Cardiac muscle cell (in vitro differentiated cells and primary cell): ENCODE results near the gene CCDC122. TPM values are rescaled to one million over a fixed set of nuclear protein-coding genes. Genes with fewer than 3 reads are reported as not detected.

Source experiments
- DNase-seq, 2 donors: peaks; one replicate each; pipeline versions ENCODE4 v3.0.0 to v3.0.0-alpha.2; 2010 to 2017; ENCODE audit warnings: low read depth in 1 of 2, low spot score in 1 of 2
- H3K27ac ChIP-seq: fragments of 200-600 bp; sonication (generic); 2 replicates; pipeline ENCODE4 v1.5.1; 2016
- H3K27me3 ChIP-seq: fragments of 200-600 bp; sonication (generic); 2 replicates; pipeline ENCODE4 v1.6.0; 2016; ENCODE audit warnings: control low read depth
- H3K36me3 ChIP-seq: fragments of 200-600 bp; sonication (generic); 2 replicates; pipeline ENCODE4 v1.5.1; 2016; ENCODE audit warnings: control low read depth
- H3K4me1 ChIP-seq: fragments of 200-600 bp; sonication (generic); 2 replicates; pipeline ENCODE4 v1.8.1; 2017; ENCODE audit warnings: low read depth, mild to moderate bottlenecking, mixed run types
- H3K4me3 ChIP-seq: fragments of 200-600 bp; sonication (generic); 2 replicates; pipeline ENCODE4 v1.5.1; 2016; ENCODE audit warnings: mild to moderate bottlenecking
- H3K9me3 ChIP-seq: fragments of 200-600 bp; sonication (generic); 2 replicates; pipeline ENCODE4 v1.5.1; 2017; ENCODE audit warnings: low read depth, mild to moderate bottlenecking, control low read depth
- CTCF ChIP-seq: IDR thresholded peaks from 2 replicates; pipeline ENCODE4 v1.5.1; 2012; ENCODE audit warnings: low read depth, mild to moderate bottlenecking, low read length
- polyA plus RNA-seq: library from polyadenylated mRNA; unstranded; fragments of >200 nt; fragmentation: Nextera tagmentation; extraction: Ambion mirVana; gene quantifications from 2 replicates; pipeline ENCODE4 v1.2.1, GENCODE V29; 2016
- total RNA-seq: library from RNA; depleted of rRNA; stranded (reverse); fragments of >200 nt; gene quantifications from 2 replicates; pipeline ENCODE4 v1.2.3, GENCODE V29; 2016

The CCDC122 gene
- total and polyA plus RNA-seq, 2 experiments from 2014 or later: 4.1 to 8.0 TPM

GRCh38 chr13:43804461-43805070 is 75.0 kb downstream of the CCDC122 start:
- DNase-seq: peak; percentile 76 to 85
- Histone ChIP-seq H3K4me3 (no peak overlapping the region), H3K36me3 (no peaks in the 10 kb centered on the region), H3K27ac (no peak overlapping the region), H3K27me3 (no peaks in the 10 kb centered on the region), H3K4me1 (peaks cover 4% of the 10 kb centered on the region), H3K9me3 (no peaks in the 10 kb centered on the region)
- peak; percentile 36 for TF ChIP-seq CTCF

GRCh38 chr13:43802511-43802910 is 77.0 kb downstream of the CCDC122 start:
- no peak for TF ChIP-seq CTCF
- Histone ChIP-seq H3K9me3 (no peaks in the 10 kb centered on the region), H3K36me3 (no peaks in the 10 kb centered on the region), H3K27ac (no peak overlapping the region), H3K4me3 (no peak overlapping the region), H3K27me3 (no peaks in the 10 kb centered on the region), H3K4me1 (peaks cover 11% of the 10 kb centered on the region)
- no peak for DNase-seq

- H3K9me3 ChIP-seq: no peaks in the 10 kb centered on the region
- no peaks in the 10 kb centered on the region for H3K36me3 ChIP-seq
- peaks cover 11% of the 10 kb centered on the region for H3K4me1 ChIP-seq
- TF ChIP-seq CTCF: no peak
- H3K27ac ChIP-seq: no peak overlapping the region
- DNase-seq: no peak
- no peaks in the 10 kb centered on the region for H3K27me3 ChIP-seq
- no peak overlapping the region for H3K4me3 ChIP-seq
These were observed 78.7 kb downstream of the CCDC122 start for GRCh38 chr13:43800828-43801227.

- DNase-seq: no peak
- Histone ChIP-seq H3K9me3 (no peaks in the 10 kb centered on the region), H3K27me3 (no peaks in the 10 kb centered on the region), H3K27ac (no peak overlapping the region), H3K4me1 (peaks cover 11% of the 10 kb centered on the region), H3K36me3 (no peaks in the 10 kb centered on the region), H3K4me3 (no peak overlapping the region)
- no peak for TF ChIP-seq CTCF
These were observed 80.3 kb downstream of the CCDC122 start for GRCh38 chr13:43799191-43799590.

- Histone ChIP-seq H3K9me3 (no peaks in the 10 kb centered on the region), H3K36me3 (no peaks in the 10 kb centered on the region), H3K27ac (no peak overlapping the region), H3K27me3 (no peaks in the 10 kb centered on the region), H3K4me1 (peaks cover 11% of the 10 kb centered on the region), H3K4me3 (no peak overlapping the region)
- DNase-seq: peak in 1 of 2 donors; percentile 50
- peak; percentile 32 for TF ChIP-seq CTCF
These were observed 81.7 kb downstream of the CCDC122 start for GRCh38 chr13:43797869-43798268.
